ENCODE results near the gene RASSF5. TPM values are rescaled to one million over a fixed set of nuclear protein-coding genes. Genes with fewer than 3 reads are reported as not detected.
A peak's percentile ranks its signal among the peaks of the same experiment; 100 is the strongest.

RASSF5 gene
- total RNA-seq, 3 donors from 2014 or later, result 11.0 to 17.0 (median 11.1) TPM

- H3K27me3 ChIP-seq, result no peaks in the 10 kb centered on the region
- no peaks in the 10 kb centered on the region for H3K9me3 ChIP-seq
- DNase-seq (ENCODE audit: low spot score in 2 of 2), result no peak
- H3K4me1 ChIP-seq, result no peaks in the 10 kb centered on the region
- H3K36me3 ChIP-seq, result no peaks in the 10 kb centered on the region
- intact Hi-C loops (cut with DNase I; ENCODE audit: low total_unique reads), result loop anchor here (10.0 kb wide), 1 partner anchor 93 kb away; no protein-coding TSS in a partner anchor
- TF ChIP-seq, protein P1, sequence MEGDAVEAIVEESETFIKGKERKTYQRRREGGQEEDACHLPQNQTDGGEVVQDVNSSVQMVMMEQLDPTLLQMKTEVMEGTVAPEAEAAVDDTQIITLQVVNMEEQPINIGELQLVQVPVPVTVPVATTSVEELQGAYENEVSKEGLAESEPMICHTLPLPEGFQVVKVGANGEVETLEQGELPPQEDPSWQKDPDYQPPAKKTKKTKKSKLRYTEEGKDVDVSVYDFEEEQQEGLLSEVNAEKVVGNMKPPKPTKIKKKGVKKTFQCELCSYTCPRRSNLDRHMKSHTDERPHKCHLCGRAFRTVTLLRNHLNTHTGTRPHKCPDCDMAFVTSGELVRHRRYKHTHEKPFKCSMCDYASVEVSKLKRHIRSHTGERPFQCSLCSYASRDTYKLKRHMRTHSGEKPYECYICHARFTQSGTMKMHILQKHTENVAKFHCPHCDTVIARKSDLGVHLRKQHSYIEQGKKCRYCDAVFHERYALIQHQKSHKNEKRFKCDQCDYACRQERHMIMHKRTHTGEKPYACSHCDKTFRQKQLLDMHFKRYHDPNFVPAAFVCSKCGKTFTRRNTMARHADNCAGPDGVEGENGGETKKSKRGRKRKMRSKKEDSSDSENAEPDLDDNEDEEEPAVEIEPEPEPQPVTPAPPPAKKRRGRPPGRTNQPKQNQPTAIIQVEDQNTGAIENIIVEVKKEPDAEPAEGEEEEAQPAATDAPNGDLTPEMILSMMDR (IDR thresholded peaks at IDR 0.05), result no peak
- TF ChIP-seq POLR2A (IDR thresholded peaks at IDR 0.05) (no peak), POLR2AphosphoS5 (IDR thresholded peaks at IDR 0.05) (no peak)
- H3K27ac ChIP-seq, result no peak overlapping the region
- no peak overlapping the region for H3K4me3 ChIP-seq
These were observed 15.7 kb upstream of the RASSF5 start for GRCh38 chr1:206491616-206492015.

GRCh38 chr1:206492589-206492988 lies 14.7 kb upstream of the RASSF5 start:
- H3K9me3 ChIP-seq, result no peaks in the 10 kb centered on the region
- no peak overlapping the region for H3K4me3 ChIP-seq
- H3K36me3 ChIP-seq, result no peaks in the 10 kb centered on the region
- H3K27ac ChIP-seq, result no peak overlapping the region
- intact Hi-C loops (cut with DNase I; ENCODE audit: low total_unique reads), result loop anchor here (10.0 kb wide), 1 partner anchor 92 kb away; no protein-coding TSS in a partner anchor
- TF ChIP-seq POLR2A (IDR thresholded peaks at IDR 0.05), result no peak
- no peak for TF ChIP-seq POLR2AphosphoS5 (IDR thresholded peaks at IDR 0.05)
- TF ChIP-seq, protein P1 (IDR thresholded peaks at IDR 0.05), result no peak
- no peaks in the 10 kb centered on the region for H3K4me1 ChIP-seq
- no peaks in the 10 kb centered on the region for H3K27me3 ChIP-seq
- no peak for DNase-seq (ENCODE audit: low spot score in 2 of 2)

- intact Hi-C loops (cut with DNase I; ENCODE audit: low total_unique reads), result loop anchor here (10.0 kb wide), 1 partner anchor 92 kb away; no protein-coding TSS in a partner anchor
- no peaks in the 10 kb centered on the region for H3K9me3 ChIP-seq
- DNase-seq (ENCODE audit: low spot score in 2 of 2), result no peak
- no peaks in the 10 kb centered on the region for H3K4me1 ChIP-seq
- TF ChIP-seq, protein P1 (IDR thresholded peaks at IDR 0.05), result no peak
- no peak for TF ChIP-seq POLR2A (IDR thresholded peaks at IDR 0.05)
- TF ChIP-seq POLR2AphosphoS5 (IDR thresholded peaks at IDR 0.05), result no peak
- no peak overlapping the region for H3K27ac ChIP-seq
- no peaks in the 10 kb centered on the region for H3K36me3 ChIP-seq
- H3K27me3 ChIP-seq, result no peaks in the 10 kb centered on the region
- no peak overlapping the region for H3K4me3 ChIP-seq
These were observed 14.1 kb upstream of the RASSF5 start for GRCh38 chr1:206493279-206493678.

DNA sequence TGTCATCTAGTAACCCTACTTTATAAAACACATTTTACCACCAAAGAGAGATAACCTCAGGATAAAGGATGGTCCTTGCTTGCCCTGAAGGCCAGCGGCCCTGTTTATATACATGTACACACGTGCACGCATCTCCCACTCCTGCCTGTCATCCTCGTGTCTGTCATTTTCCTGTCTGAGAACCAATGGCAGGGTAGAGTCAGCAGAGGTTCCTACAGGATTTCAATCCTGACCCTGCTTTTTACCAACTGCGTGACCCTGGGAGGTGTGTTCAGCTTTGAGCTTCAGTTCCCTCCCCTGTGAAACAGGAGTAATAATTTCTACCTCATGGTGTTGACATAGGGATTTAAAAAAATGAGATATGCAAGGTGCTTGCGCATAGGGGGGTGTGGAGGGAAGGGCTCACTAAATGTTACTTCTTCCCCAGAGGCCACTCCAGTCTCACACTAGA lies 12.3 kb upstream of the RASSF5 start:
- intact Hi-C loops (cut with DNase I; ENCODE audit: low total_unique reads), result loop anchor here (10.0 kb wide), 1 partner anchor 90 kb away; no protein-coding TSS in a partner anchor
- Histone ChIP-seq H3K27ac (no peak overlapping the region), H3K36me3 (no peaks in the 10 kb centered on the region), H3K9me3 (no peaks in the 10 kb centered on the region), H3K4me3 (no peak overlapping the region), H3K27me3 (no peaks in the 10 kb centered on the region), H3K4me1 (no peaks in the 10 kb centered on the region)
- no peak for DNase-seq (ENCODE audit: low spot score in 2 of 2)
- TF ChIP-seq, protein P1 (IDR thresholded peaks at IDR 0.05), result no peak
- no peak for TF ChIP-seq POLR2AphosphoS5 (IDR thresholded peaks at IDR 0.05)
- TF ChIP-seq POLR2A (IDR thresholded peaks at IDR 0.05), result no peak

DNA sequence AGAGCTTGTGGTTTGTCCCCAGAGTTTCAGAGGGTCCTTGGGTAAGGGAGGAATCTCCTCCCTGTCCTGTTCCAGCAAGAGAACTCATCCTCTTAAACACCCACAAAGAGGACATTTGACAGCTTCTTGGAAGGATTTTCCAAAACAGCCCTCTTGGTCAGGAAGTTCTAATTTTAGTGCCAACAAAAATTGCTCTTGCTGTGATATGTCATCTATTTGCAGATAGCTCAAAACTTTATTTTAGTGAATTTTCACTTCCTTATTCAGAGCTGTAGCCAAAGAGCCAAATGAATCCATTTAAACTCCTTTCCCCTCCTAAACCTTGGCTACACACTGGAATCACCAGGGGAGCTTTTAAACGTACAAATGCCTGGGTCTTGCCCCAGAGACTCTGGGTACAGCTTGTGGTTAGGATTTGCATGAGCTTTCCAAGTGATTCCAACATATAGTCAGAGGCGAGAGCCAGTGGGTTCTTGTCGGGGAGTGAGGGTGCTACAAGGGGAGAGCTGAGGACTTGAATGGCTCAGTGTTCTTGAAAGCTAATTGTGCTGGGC lies 11.8 kb upstream of the RASSF5 start:
- H3K27me3 ChIP-seq, result no peaks in the 10 kb centered on the region
- H3K9me3 ChIP-seq, result no peaks in the 10 kb centered on the region
- no peak for TF ChIP-seq POLR2A (IDR thresholded peaks at IDR 0.05)
- TF ChIP-seq, protein P1 (IDR thresholded peaks at IDR 0.05), result no peak
- no peak for TF ChIP-seq POLR2AphosphoS5 (IDR thresholded peaks at IDR 0.05)
- H3K27ac ChIP-seq, result peak overlapping the region in 1 of 2 donors; percentile 35
- DNase-seq (ENCODE audit: low spot score in 2 of 2), result no peak
- H3K4me1 ChIP-seq, result no peaks in the 10 kb centered on the region
- no peak overlapping the region for H3K4me3 ChIP-seq
- H3K36me3 ChIP-seq, result no peaks in the 10 kb centered on the region
- intact Hi-C loops (cut with DNase I; ENCODE audit: low total_unique reads), result loop anchor here (10.0 kb wide), 1 partner anchor 89 kb away; no protein-coding TSS in a partner anchor
